HFFc6 (cell line): Measurements from ENCODE around the gene CTSO. TPM values are rescaled to one million over a fixed set of nuclear protein-coding genes. Genes with fewer than 3 reads are reported as not detected.

Source experiments
- DNase-seq: peaks from one replicate; pipeline ENCODE4 v3.0.0-alpha.2; 2018
- H3K27ac Mint-ChIP-seq: 2 replicates; pipeline ENCODE4 v1.8.0; 2020; ENCODE audit warnings: mild to moderate bottlenecking, mixed read lengths
- H3K27me3 Mint-ChIP-seq: 2 replicates; pipeline ENCODE4 v1.8.0; 2021; ENCODE audit warnings: mild to moderate bottlenecking, moderate library complexity, mixed read lengths; ENCODE audit not compliant: insufficient read depth
- H3K36me3 Mint-ChIP-seq: 2 replicates; pipeline ENCODE4 v1.8.0; 2021; ENCODE audit warnings: low read depth, mixed read lengths
- H3K4me1 Mint-ChIP-seq: 2 replicates; pipeline ENCODE4 v1.8.0; 2020; ENCODE audit warnings: low read depth, mixed read lengths
- H3K4me3 Mint-ChIP-seq: 2 replicates; pipeline ENCODE4 v1.8.0; 2020; ENCODE audit warnings: mild to moderate bottlenecking, moderate library complexity, mixed read lengths
- H3K9me3 Mint-ChIP-seq: 2 replicates; pipeline ENCODE4 v1.8.0; 2020; ENCODE audit warnings: mild to moderate bottlenecking, mixed read lengths
- CTCF ChIP-seq: fragments of 200-600 bp; sonication (generic); IDR thresholded peaks from 2 replicates; pipeline ENCODE4 v1.5.0; 2021; ENCODE audit warnings: antibody characterized with exemption, mild to moderate bottlenecking
- total RNA-seq, 6 experiments: library from RNA; stranded (reverse); fragmentation: NEBNext Ultra II Directional; extraction: Animal tissue kit (Norgen Biotek cat#: 25700); gene quantifications; 2 replicates in 1 of 6; 3 replicates in 5 of 6; pipeline ENCODE4 v1.2.3, GENCODE V29; 2021

CTSO gene
- total RNA-seq, 6 experiments from 2014 or later = 2.5 to 4.7 (median 2.6) TPM

- H3K4me3 Mint-ChIP-seq = no peak overlapping the region
- H3K9me3 Mint-ChIP-seq = no peaks in the 10 kb centered on the region
- no peak overlapping the region for H3K27ac Mint-ChIP-seq
- H3K27me3 Mint-ChIP-seq = no peaks in the 10 kb centered on the region; the same call in 1 of the 2 replicates
- H3K36me3 Mint-ChIP-seq = no peaks in the 10 kb centered on the region
- peaks cover 14% of the 10 kb centered on the region for H3K4me1 Mint-ChIP-seq
- DNase-seq = no peak
- no peak for TF ChIP-seq CTCF
Observed at GRCh38 chr4:155962767-155963166, 9.1 kb upstream of the CTSO start.

- no peaks in the 10 kb centered on the region for H3K36me3 Mint-ChIP-seq
- H3K4me1 Mint-ChIP-seq = peaks cover 7% of the 10 kb centered on the region
- H3K4me3 Mint-ChIP-seq = no peak overlapping the region
- no peaks in the 10 kb centered on the region for H3K9me3 Mint-ChIP-seq
- DNase-seq = no peak
- no peaks in the 10 kb centered on the region; the same call in 1 of the 2 replicates for H3K27me3 Mint-ChIP-seq
- H3K27ac Mint-ChIP-seq = no peak overlapping the region
- TF ChIP-seq CTCF = no peak
Observed at GRCh38 chr4:155961575-155961974, 7.9 kb upstream of the CTSO start.

DNA sequence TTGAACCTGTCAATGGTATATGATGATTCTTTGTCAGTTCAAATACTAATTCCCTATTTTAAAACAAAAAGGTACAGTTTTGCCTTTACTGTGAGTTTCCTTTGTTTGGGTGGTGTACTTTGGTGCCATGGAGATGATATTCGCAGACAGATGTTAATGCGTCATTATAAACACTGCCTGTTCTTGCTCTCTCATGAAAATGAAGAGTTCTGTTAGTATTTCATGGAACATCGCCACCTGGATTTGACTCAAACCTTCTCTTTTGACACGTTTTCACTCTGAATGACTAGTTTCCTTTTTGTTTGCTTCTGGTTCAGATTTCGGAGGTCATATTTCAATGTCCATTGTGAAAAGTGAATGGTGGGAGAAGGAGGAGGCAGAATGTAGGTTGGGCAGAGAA, 6.9 kb upstream of the CTSO start:
- Mint-ChIP-seq H3K9me3 (no peaks in the 10 kb centered on the region), H3K4me3 (no peak overlapping the region), H3K4me1 (peaks cover 5% of the 10 kb centered on the region; the same call in 1 of the 2 replicates), H3K27ac (no peak overlapping the region), H3K27me3 (no peaks in the 10 kb centered on the region; the same call in 1 of the 2 replicates), H3K36me3 (no peaks in the 10 kb centered on the region)
- no peak for TF ChIP-seq CTCF
- DNase-seq = no peak

DNA sequence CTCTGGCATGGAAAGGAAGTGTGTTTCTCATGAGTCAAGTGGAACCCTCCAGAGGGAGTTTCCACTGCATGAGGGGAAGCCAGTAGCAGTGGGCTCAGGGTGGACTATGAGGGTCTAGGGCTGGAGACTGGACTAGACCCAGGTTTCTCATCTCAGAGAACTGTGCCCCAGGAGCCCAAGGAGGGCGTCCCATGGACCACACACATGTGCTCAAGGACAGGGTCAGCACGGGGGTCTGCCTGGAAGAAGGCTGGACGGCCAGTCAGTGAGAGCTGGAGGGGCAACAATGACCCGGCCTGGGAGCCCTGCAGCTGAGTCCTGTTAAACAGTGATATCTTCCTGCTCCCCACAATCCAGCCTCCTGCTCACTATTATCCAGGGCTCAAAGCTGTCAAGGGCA, 5.8 kb upstream of the CTSO start:
- Mint-ChIP-seq H3K9me3 (no peaks in the 10 kb centered on the region), H3K4me1 (peaks cover 10% of the 10 kb centered on the region), H3K4me3 (no peak overlapping the region), H3K27me3 (no peaks in the 10 kb centered on the region; the same call in 1 of the 2 replicates), H3K27ac (no peak overlapping the region), H3K36me3 (no peaks in the 10 kb centered on the region)
- no peak for DNase-seq
- TF ChIP-seq CTCF = no peak

- no peak for DNase-seq
- no peak overlapping the region for H3K4me3 Mint-ChIP-seq
- no peaks in the 10 kb centered on the region for H3K36me3 Mint-ChIP-seq
- H3K27ac Mint-ChIP-seq = no peak overlapping the region
- H3K27me3 Mint-ChIP-seq = no peaks in the 10 kb centered on the region; the same call in 1 of the 2 replicates
- no peak for TF ChIP-seq CTCF
- H3K9me3 Mint-ChIP-seq = no peaks in the 10 kb centered on the region
- H3K4me1 Mint-ChIP-seq = peaks cover 33% of the 10 kb centered on the region
Observed at GRCh38 chr4:155956461-155956860, 2.8 kb upstream of the CTSO start.

- Mint-ChIP-seq H3K4me3 (no peak overlapping the region), H3K27ac (no peak overlapping the region; the same call in 1 of the 2 replicates), H3K27me3 (no peaks in the 10 kb centered on the region; the same call in 1 of the 2 replicates), H3K36me3 (no peaks in the 10 kb centered on the region), H3K9me3 (no peaks in the 10 kb centered on the region), H3K4me1 (peaks cover 33% of the 10 kb centered on the region)
- DNase-seq = no peak
- TF ChIP-seq CTCF = no peak
Observed at GRCh38 chr4:155954939-155955338, 1.3 kb upstream of the CTSO start.
